ENCODE data around the gene OPHN1.

OPHN1 gene

GRCh38 chrX:68180579-68180978, 252.7 kb downstream of the OPHN1 start:
- DNase-seq (ENCODE audit: low read depth, low spot score), result no peak

- no peak for DNase-seq (ENCODE audit: low read depth, low spot score)
These were observed 253.9 kb downstream of the OPHN1 start for GRCh38 chrX:68179355-68179754.

- no peak for DNase-seq (ENCODE audit: low read depth, low spot score)
These were observed 255.8 kb downstream of the OPHN1 start for GRCh38 chrX:68177542-68177941.

- no peak for DNase-seq (ENCODE audit: low read depth, low spot score)
These were observed 257.7 kb downstream of the OPHN1 start for GRCh38 chrX:68175562-68175961.

- DNase-seq (ENCODE audit: low read depth, low spot score), result no peak
These were observed 269.9 kb downstream of the OPHN1 start for GRCh38 chrX:68163441-68163840.

GRCh38 chrX:68147848-68148247, 285.4 kb downstream of the OPHN1 start:
- no peak for DNase-seq (ENCODE audit: low read depth, low spot score)

- DNase-seq (ENCODE audit: low read depth, low spot score), result no peak
These were observed 287.2 kb downstream of the OPHN1 start for GRCh38 chrX:68146054-68146453.

GRCh38 chrX:68139791-68140190, 293.5 kb downstream of the OPHN1 start:
- DNase-seq (ENCODE audit: low read depth, low spot score), result no peak

- no peak for DNase-seq (ENCODE audit: low read depth, low spot score)
These were observed 300.1 kb downstream of the OPHN1 start for GRCh38 chrX:68133181-68133580.

GRCh38 chrX:68132749-68133148, 300.5 kb downstream of the OPHN1 start:
- DNase-seq (ENCODE audit: low read depth, low spot score), result no peak

- DNase-seq (ENCODE audit: low read depth, low spot score), result no peak
These were observed 311.5 kb downstream of the OPHN1 start for GRCh38 chrX:68121835-68122234.

GRCh38 chrX:68121371-68121770, 311.9 kb downstream of the OPHN1 start:
- no peak for DNase-seq (ENCODE audit: low read depth, low spot score)

- DNase-seq (ENCODE audit: low read depth, low spot score), result no peak
These were observed 317.9 kb downstream of the OPHN1 start for GRCh38 chrX:68115371-68115770.

- DNase-seq (ENCODE audit: low read depth, low spot score), result no peak
These were observed 318.6 kb downstream of the OPHN1 start for GRCh38 chrX:68114573-68115129.

- no peak for DNase-seq (ENCODE audit: low read depth, low spot score)
These were observed 319.3 kb downstream of the OPHN1 start for GRCh38 chrX:68113837-68114572.

- DNase-seq (ENCODE audit: low read depth, low spot score), result no peak
These were observed 321.0 kb downstream of the OPHN1 start for GRCh38 chrX:68112321-68112720.

GRCh38 chrX:68109162-68109561, 324.1 kb downstream of the OPHN1 start:
- DNase-seq (ENCODE audit: low read depth, low spot score), result no peak

GRCh38 chrX:68098431-68098830, 334.9 kb downstream of the OPHN1 start:
- DNase-seq (ENCODE audit: low read depth, low spot score), result no peak

- DNase-seq (ENCODE audit: low read depth, low spot score), result no peak
These were observed 343.0 kb downstream of the OPHN1 start for GRCh38 chrX:68090266-68090665.

GRCh38 chrX:68087526-68087925, 345.8 kb downstream of the OPHN1 start:
- no peak for DNase-seq (ENCODE audit: low read depth, low spot score)

GRCh38 chrX:68086709-68087108, 346.6 kb downstream of the OPHN1 start:
- DNase-seq (ENCODE audit: low read depth, low spot score), result no peak

- no peak for DNase-seq (ENCODE audit: low read depth, low spot score)
These were observed 348.5 kb downstream of the OPHN1 start for GRCh38 chrX:68084765-68085164.

GRCh38 chrX:68083510-68083909, 349.8 kb downstream of the OPHN1 start:
- no peak for DNase-seq (ENCODE audit: low read depth, low spot score)

GRCh38 chrX:68079961-68080360, 353.3 kb downstream of the OPHN1 start:
- DNase-seq (ENCODE audit: low read depth, low spot score), result no peak
